ENCODE results near the gene NEURL1.

Gene NEURL1

GRCh38 chr10:103548006-103548405 is 54.5 kb downstream of the NEURL1 start:
- ATAC-seq = no peak

- no peak for ATAC-seq
Measured at GRCh38 chr10:103548581-103549348, 55.3 kb downstream of the NEURL1 start.

- ATAC-seq = no peak
Measured at GRCh38 chr10:103549349-103549685, 55.8 kb downstream of the NEURL1 start.

- no peak for ATAC-seq
Measured at GRCh38 chr10:103550229-103550628, 56.7 kb downstream of the NEURL1 start.

- ATAC-seq = no peak
Measured at GRCh38 chr10:103551619-103552602, 58.4 kb downstream of the NEURL1 start.

GRCh38 chr10:103552856-103553742 is 59.6 kb downstream of the NEURL1 start:
- no peak for ATAC-seq

GRCh38 chr10:103553743-103554487 is 60.4 kb downstream of the NEURL1 start:
- peak; percentile 65 to 71 for ATAC-seq

GRCh38 chr10:103554488-103555324 is 61.2 kb downstream of the NEURL1 start:
- ATAC-seq = peak; percentile 22 to 28

- ATAC-seq = no peak
Measured at GRCh38 chr10:103555325-103555649, 61.8 kb downstream of the NEURL1 start.

- ATAC-seq = no peak
Measured at GRCh38 chr10:103555712-103556111, 62.2 kb downstream of the NEURL1 start.

GRCh38 chr10:103556383-103557007 is 63.0 kb downstream of the NEURL1 start:
- ATAC-seq = no peak

GRCh38 chr10:103557455-103557854 is 64.0 kb downstream of the NEURL1 start:
- ATAC-seq = no peak

GRCh38 chr10:103558911-103559310 is 65.4 kb downstream of the NEURL1 start:
- ATAC-seq = no peak

GRCh38 chr10:103559776-103560175 is 66.3 kb downstream of the NEURL1 start:
- ATAC-seq = no peak

- ATAC-seq = no peak
Measured at GRCh38 chr10:103560886-103561285, 67.4 kb downstream of the NEURL1 start.

- no peak for ATAC-seq
Measured at GRCh38 chr10:103562383-103562782, 68.9 kb downstream of the NEURL1 start.

GRCh38 chr10:103563231-103564115 is 70.0 kb downstream of the NEURL1 start:
- no peak for ATAC-seq

- no peak for ATAC-seq
Measured at GRCh38 chr10:103564116-103564501, 70.6 kb downstream of the NEURL1 start.

GRCh38 chr10:103564776-103565520 is 71.4 kb downstream of the NEURL1 start:
- ATAC-seq = no peak

All from activated CD4-positive, CD25-positive, alpha-beta regulatory T cell treated with anti-CD3 and anti-CD28 coated beads, Interleukin-2, amount 50 U/mL, for 24 hours (primary cell).